Erythroblast (primary cell): ENCODE measurements around the gene PUDP.

ENCODE experiments used
- GATA1 ChIP-seq: IDR thresholded peaks from 2 replicates; pipeline ENCODE4 v1.6.1; 2011; ENCODE audit warnings: low read depth, mild to moderate bottlenecking, control low read depth, low read length, moderate library complexity
- POLR2A ChIP-seq: IDR thresholded peaks from 2 replicates; pipeline ENCODE4 v1.6.1; 2011; ENCODE audit warnings: mild to moderate bottlenecking, low read length

DNA sequence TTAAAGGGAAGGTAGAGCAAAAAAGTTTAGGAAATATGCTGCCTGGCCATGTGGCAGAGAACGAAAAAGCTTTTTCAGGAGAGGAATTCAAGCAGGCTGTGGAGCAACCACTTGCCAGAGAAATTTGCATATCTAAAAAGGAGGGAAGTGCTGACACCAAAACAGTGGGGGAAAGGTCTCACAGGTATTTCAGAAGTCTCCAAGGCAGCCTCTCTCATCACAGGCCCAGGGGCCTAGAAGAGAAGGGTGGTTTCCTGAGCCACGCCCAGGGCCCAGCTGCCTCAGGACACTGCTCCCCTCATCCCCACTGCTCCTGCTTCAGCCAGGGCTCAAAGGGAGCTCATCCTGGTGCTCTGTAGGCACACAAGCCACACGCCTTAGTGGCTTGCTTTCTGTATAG, 30.4 kb downstream of the PUDP start:
- TF ChIP-seq POLR2A: no peak
- no peak for TF ChIP-seq GATA1
